Endothelial cell of umbilical vein (primary cell): ENCODE measurements around the gene STK38L. TPM values are rescaled to one million over a fixed set of nuclear protein-coding genes. Genes with fewer than 3 reads are reported as not detected.

ENCODE experiments used
- BruUV-seq: library from RNA; stranded (reverse); fragments of 400-500 nt; replicated peaks from 2 replicates; lab custom pipeline; 2021; lab: Mats Ljungman, UMichigan
- CTCF ChIA-PET: fragments of 300-600, 350-600 bp; sonication (Branson Sonifier 250); formaldehyde crosslinking; loops from one replicate; lab custom pipeline; 2021; ENCODE audit warnings: antibody characterized with exemption, inconsistent platforms; lab: Charles Lee
- POLR2A ChIA-PET: fragments of 300-600, 350-600 bp; sonication (Branson Sonifier 250); formaldehyde crosslinking; loops from one replicate; lab custom pipeline; 2021; ENCODE audit warnings: antibody characterized with exemption, inconsistent platforms; lab: Charles Lee
- DNase-seq: peaks from one replicate; pipeline ENCODE4 v3.0.0-alpha.2; 2011; ENCODE audit warnings: low read depth, low spot score
- FAIRE-seq: peaks from 2 replicates; lab custom pipeline; 2011; peaks lifted over from hg19 to GRCh38; lab: Jason Lieb, UNC
- H2AFZ ChIP-seq: 2 replicates; pipeline ENCODE4 v1.6.0; 2012; ENCODE audit warnings: low read depth, low read length, control low read depth, inconsistent platforms
- H3K27ac ChIP-seq: 2 replicates; pipeline ENCODE4 v1.5.1; 2011; ENCODE audit warnings: low read depth, mild to moderate bottlenecking, control low read depth, low read length, moderate library complexity; ENCODE audit not compliant: insufficient read depth
- H3K27me3 ChIP-seq, 2 experiments: 2 replicates each; pipeline versions ENCODE4 v1.6.0 to v1.6.1; 2011; ENCODE audit warnings: low read length in 2 of 2, mixed read lengths in 1 of 2; ENCODE audit not compliant: control insufficient read depth in 2 of 2, insufficient read depth in 2 of 2
- H3K36me3 ChIP-seq, 2 experiments: 2 replicates in 1 of 2; 3 replicates in 1 of 2; pipeline ENCODE4 v1.5.1; 2011; ENCODE audit warnings: low read length in 2 of 2, mild to moderate bottlenecking in 1 of 2, moderate library complexity in 1 of 2; ENCODE audit not compliant: control insufficient read depth in 2 of 2, insufficient read depth in 2 of 2; ENCODE audit errors: extremely low read depth in 1 of 2
- H3K4me1 ChIP-seq: 3 replicates; pipeline ENCODE4 v1.5.1; 2011; ENCODE audit warnings: mild to moderate bottlenecking, low read length; ENCODE audit not compliant: control insufficient read depth, insufficient read depth; ENCODE audit errors: extremely low read depth
- H3K4me2 ChIP-seq: 2 replicates; pipeline ENCODE4 v1.6.1; 2011; ENCODE audit warnings: low read length, control low read depth, mixed read lengths; ENCODE audit not compliant: insufficient read depth
- H3K4me3 ChIP-seq, 3 experiments: fragments of 200-600 bp in 1 of 3; sonication (generic), shearing (Covaris generic) in 1 of 3; replicated peaks in 1 of 3; 2 replicates each; pipeline ENCODE4 v1.5.1; 2011 to 2016; ENCODE audit warnings: control low read depth in 3 of 3, low read length in 3 of 3, mild to moderate bottlenecking in 2 of 3, inconsistent platforms in 1 of 3, low read depth in 1 of 3, moderate library complexity in 1 of 3; ENCODE audit not compliant: insufficient read depth in 1 of 3
- H3K79me2 ChIP-seq: 2 replicates; pipeline ENCODE4 v1.6.0; 2012; ENCODE audit warnings: low read length, inconsistent platforms; ENCODE audit not compliant: control insufficient read depth, insufficient read depth
- H3K9ac ChIP-seq: replicated peaks from 2 replicates; pipeline ENCODE3; 2011; ENCODE audit warnings: low read length, control low read depth; ENCODE audit not compliant: insufficient read depth; ENCODE audit errors: extremely low read depth
- H3K9me1 ChIP-seq: replicated peaks from 3 replicates; pipeline ENCODE4 v1.6.0; 2011; ENCODE audit warnings: mild to moderate bottlenecking, low read length; ENCODE audit not compliant: control insufficient read depth, insufficient read depth; ENCODE audit errors: extremely low read depth
- H3K9me3 ChIP-seq: replicated peaks from 2 replicates; pipeline ENCODE4 v1.5.1; 2012; ENCODE audit warnings: low read length, inconsistent platforms; ENCODE audit not compliant: control insufficient read depth, insufficient read depth
- H4K20me1 ChIP-seq: replicated peaks from 2 replicates; pipeline ENCODE3; 2011; ENCODE audit warnings: mild to moderate bottlenecking, low read length; ENCODE audit not compliant: control insufficient read depth, insufficient read depth; ENCODE audit errors: extremely low read depth
- EZH2 ChIP-seq: IDR thresholded peaks from 2 replicates; pipeline ENCODE4 v1.6.1; 2012; ENCODE audit warnings: borderline replicate concordance, low read depth, mild to moderate bottlenecking, moderate library complexity, low read length, inconsistent platforms; ENCODE audit not compliant: severe bottlenecking
- FOS ChIP-seq: IDR thresholded peaks from 2 replicates; pipeline ENCODE4 v1.6.1; 2011; ENCODE audit warnings: mild to moderate bottlenecking, low read length, moderate library complexity, borderline replicate concordance; ENCODE audit not compliant: insufficient read depth
- GATA2 ChIP-seq: IDR thresholded peaks from 2 replicates; pipeline ENCODE4 v1.7.0; 2011; ENCODE audit warnings: low read depth, mild to moderate bottlenecking, moderate library complexity, mixed read lengths, low read length; ENCODE audit not compliant: insufficient read length, insufficient read depth
- JUN ChIP-seq: IDR thresholded peaks from 2 replicates; pipeline ENCODE4 v1.6.1; 2011; ENCODE audit warnings: borderline replicate concordance, low read depth; ENCODE audit not compliant: insufficient read length, insufficient read depth
- MYC ChIP-seq: IDR thresholded peaks from one replicate; pipeline ENCODE4 v1.6.1; 2011; ENCODE audit warnings: mild to moderate bottlenecking, low read depth, low read length
- POLR2A ChIP-seq: IDR thresholded peaks from 2 replicates; pipeline ENCODE4 v1.6.1; 2012; ENCODE audit warnings: low read depth, mild to moderate bottlenecking, control low read depth, low read length
- POLR2AphosphoS5 ChIP-seq: IDR thresholded peaks from 2 replicates; pipeline ENCODE4 v1.6.1; 2012; ENCODE audit warnings: low read depth, mild to moderate bottlenecking, control low read depth, low read length, moderate library complexity; ENCODE audit not compliant: insufficient read depth
- dilution Hi-C: fragments of 300-500 bp; cut with MboI; formaldehyde crosslinking; loops from one replicate; pipeline ENCODE4 v1.15.0; 2019; ENCODE audit warnings: low sequenced_read_pairs; ENCODE audit not compliant: extremely low pct_ligation_motif_present
- intact Hi-C: fragments of 100-400 bp; cut with micrococcal nuclease; formaldehyde crosslinking; loops from one replicate; pipeline ENCODE4 v1.10.0; 2022
- polyA plus RNA-seq, 4 experiments: library from polyadenylated mRNA; depleted of rRNA in 3 of 4; stranded (reverse) in 3 of 4; unstranded in 1 of 4; fragments of >200 nt; gene quantifications; 2 replicates each; pipeline versions ENCODE4 v1.2.1 to v1.2.3, GENCODE V29; 2011 to 2012; ENCODE audit warnings: missing spikeins in 1 of 4
- total RNA-seq: library from RNA; stranded (reverse); gene quantifications from 2 replicates; pipeline ENCODE4 v1.2.3, GENCODE V29; 2021
- TF ChIP-seq, protein P1 (sequence below): IDR thresholded peaks from 2 replicates; pipeline ENCODE4 v1.6.1; 2011; ENCODE audit not compliant: insufficient read depth, insufficient read length
- TF ChIP-seq, protein P2 (sequence below), 2 donors: IDR thresholded peaks; 1 replicate in 1 of 2; 2 replicates in 1 of 2; pipeline ENCODE4 v1.5.1; 2011; ENCODE audit warnings: low read length in 2 of 2, mild to moderate bottlenecking in 2 of 2, moderate library complexity in 2 of 2, control low read depth in 1 of 2, inconsistent platforms in 1 of 2, low read depth in 1 of 2; ENCODE audit not compliant: insufficient read depth in 1 of 2; ENCODE audit errors: extremely low read depth in 1 of 2

STK38L gene
- total and polyA plus RNA-seq, 2 donors (not counting 3 experiments of a cell fraction or from before 2014, with no cell fraction given), result 14.7 to 58.4 TPM

DNA sequence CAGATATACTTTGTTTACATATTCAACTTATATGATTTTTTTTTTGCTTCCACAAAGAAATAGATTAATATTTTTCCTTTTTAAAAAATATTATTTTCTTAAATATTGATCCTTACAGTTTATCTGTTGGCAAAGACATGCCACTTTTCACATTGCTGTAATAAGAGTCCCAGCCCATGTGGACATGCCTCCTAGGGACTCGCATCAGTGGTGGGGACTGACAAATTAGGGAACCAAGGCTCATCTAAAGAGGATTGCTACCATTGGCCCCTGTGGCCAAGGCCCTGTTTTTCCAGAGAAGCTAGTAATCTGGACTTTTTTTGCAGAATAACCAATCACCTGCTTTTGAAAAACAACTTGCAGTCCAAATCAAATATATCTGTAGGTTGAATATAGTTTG, 60.8 kb downstream of the STK38L start:
- no peak overlapping the region for H3K4me3 ChIP-seq
- intact Hi-C loops, result loop anchor here (10.0 kb wide), 1 partner anchor 450 kb away; no protein-coding TSS in a partner anchor
- no peak overlapping the region for H2AFZ ChIP-seq
- H3K36me3 ChIP-seq, result peaks cover 6 to 7% of the 10 kb centered on the region in 2 experiments
- FAIRE-seq, result no peak
- H3K4me2 ChIP-seq, result no peak overlapping the region
- no peaks in the 10 kb centered on the region for H3K9me3 ChIP-seq
- H4K20me1 ChIP-seq, result no peaks in the 10 kb centered on the region
- no peaks in the 10 kb centered on the region for H3K27me3 ChIP-seq
- peaks cover 6% of the 10 kb centered on the region for H3K4me1 ChIP-seq
- POLR2A ChIA-PET, result no interaction called here
- no peaks in the 10 kb centered on the region for H3K79me2 ChIP-seq
- dilution Hi-C loops, result no loop called here
- CTCF ChIA-PET, result interaction anchor here (0.7 to 8.1 kb wide), 17 partner anchors 13 to 426 kb away, joined by 3 to 268 read pairs (median 21); partner anchors contain the start of genes MED21, STK38L and TM7SF3
- peak; percentile 36 for DNase-seq
- TF ChIP-seq, protein P1, sequence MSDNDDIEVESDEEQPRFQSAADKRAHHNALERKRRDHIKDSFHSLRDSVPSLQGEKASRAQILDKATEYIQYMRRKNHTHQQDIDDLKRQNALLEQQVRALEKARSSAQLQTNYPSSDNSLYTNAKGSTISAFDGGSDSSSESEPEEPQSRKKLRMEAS, result no peak
- TF ChIP-seq EZH2 (no peak), FOS (no peak), POLR2A (no peak), MYC (no peak), GATA2 (no peak), JUN (no peak), POLR2AphosphoS5 (no peak)
- TF ChIP-seq, protein P2, sequence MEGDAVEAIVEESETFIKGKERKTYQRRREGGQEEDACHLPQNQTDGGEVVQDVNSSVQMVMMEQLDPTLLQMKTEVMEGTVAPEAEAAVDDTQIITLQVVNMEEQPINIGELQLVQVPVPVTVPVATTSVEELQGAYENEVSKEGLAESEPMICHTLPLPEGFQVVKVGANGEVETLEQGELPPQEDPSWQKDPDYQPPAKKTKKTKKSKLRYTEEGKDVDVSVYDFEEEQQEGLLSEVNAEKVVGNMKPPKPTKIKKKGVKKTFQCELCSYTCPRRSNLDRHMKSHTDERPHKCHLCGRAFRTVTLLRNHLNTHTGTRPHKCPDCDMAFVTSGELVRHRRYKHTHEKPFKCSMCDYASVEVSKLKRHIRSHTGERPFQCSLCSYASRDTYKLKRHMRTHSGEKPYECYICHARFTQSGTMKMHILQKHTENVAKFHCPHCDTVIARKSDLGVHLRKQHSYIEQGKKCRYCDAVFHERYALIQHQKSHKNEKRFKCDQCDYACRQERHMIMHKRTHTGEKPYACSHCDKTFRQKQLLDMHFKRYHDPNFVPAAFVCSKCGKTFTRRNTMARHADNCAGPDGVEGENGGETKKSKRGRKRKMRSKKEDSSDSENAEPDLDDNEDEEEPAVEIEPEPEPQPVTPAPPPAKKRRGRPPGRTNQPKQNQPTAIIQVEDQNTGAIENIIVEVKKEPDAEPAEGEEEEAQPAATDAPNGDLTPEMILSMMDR (IDR thresholded peaks at IDR 0.05; ENCODE audit: extremely low read depth in 1 of 2, insufficient read depth in 1 of 2, low read depth in 1 of 2, low read length in 2 of 2), result no peak
- H3K27ac ChIP-seq, result no peak overlapping the region
- no peak overlapping the region for H3K9ac ChIP-seq
- BruUV-seq, result no TSS peak
- H3K9me1 ChIP-seq, result no peaks in the 10 kb centered on the region
